Astrocyte (in vitro differentiated cells and primary cell): Measurements from ENCODE around the gene CEP68.

Experiments used
- EZH2 ChIP-seq: IDR thresholded peaks from 2 replicates; pipeline ENCODE4 v1.6.1; 2012; ENCODE audit warnings: mild to moderate bottlenecking, low read length, inconsistent platforms; ENCODE audit not compliant: insufficient read depth
- TF ChIP-seq, protein P1 (sequence below): IDR thresholded peaks from 2 replicates; pipeline ENCODE4 v1.5.1; 2011; ENCODE audit warnings: low read depth, mild to moderate bottlenecking, inconsistent platforms, low read length, moderate library complexity; ENCODE audit not compliant: insufficient read depth

DNA sequence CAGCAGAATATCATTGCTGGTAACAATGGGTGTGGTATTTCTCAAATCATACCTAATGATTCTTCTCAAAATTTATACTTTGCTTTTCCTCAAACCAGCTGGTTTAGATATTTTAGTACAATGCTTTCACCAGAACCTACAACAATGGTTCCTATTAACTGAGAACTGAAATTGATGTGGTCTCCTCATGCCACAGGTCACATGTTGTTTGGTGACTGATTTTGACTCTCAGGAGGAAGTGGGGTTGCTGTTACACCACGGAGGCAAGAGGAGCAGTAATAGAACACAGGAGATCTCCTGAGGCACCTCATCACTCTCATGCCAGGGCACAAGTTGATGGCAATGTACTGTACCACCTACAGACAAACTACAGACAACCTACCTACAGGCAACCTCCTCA, 3.0 kb upstream of the CEP68 start:
- TF ChIP-seq, protein P1, sequence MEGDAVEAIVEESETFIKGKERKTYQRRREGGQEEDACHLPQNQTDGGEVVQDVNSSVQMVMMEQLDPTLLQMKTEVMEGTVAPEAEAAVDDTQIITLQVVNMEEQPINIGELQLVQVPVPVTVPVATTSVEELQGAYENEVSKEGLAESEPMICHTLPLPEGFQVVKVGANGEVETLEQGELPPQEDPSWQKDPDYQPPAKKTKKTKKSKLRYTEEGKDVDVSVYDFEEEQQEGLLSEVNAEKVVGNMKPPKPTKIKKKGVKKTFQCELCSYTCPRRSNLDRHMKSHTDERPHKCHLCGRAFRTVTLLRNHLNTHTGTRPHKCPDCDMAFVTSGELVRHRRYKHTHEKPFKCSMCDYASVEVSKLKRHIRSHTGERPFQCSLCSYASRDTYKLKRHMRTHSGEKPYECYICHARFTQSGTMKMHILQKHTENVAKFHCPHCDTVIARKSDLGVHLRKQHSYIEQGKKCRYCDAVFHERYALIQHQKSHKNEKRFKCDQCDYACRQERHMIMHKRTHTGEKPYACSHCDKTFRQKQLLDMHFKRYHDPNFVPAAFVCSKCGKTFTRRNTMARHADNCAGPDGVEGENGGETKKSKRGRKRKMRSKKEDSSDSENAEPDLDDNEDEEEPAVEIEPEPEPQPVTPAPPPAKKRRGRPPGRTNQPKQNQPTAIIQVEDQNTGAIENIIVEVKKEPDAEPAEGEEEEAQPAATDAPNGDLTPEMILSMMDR: no peak
- no peak for TF ChIP-seq EZH2
